SU-DHL-6 (cell line): ENCODE results near the gene NPHP4.

ENCODE experiments used
- EZH2phosphoT487 ChIP-seq: fragments of 200-600 bp; sonication (generic), shearing (Covaris generic); conservative IDR thresholded peaks from 2 replicates; pipeline ENCODE4 v1.6.1; 2018; ENCODE audit warnings: mild to moderate bottlenecking, antibody characterized with exemption, low read length, moderate library complexity, mixed read lengths
- TF ChIP-seq, protein P1 (sequence below): fragments of 200-600 bp; sonication (generic); IDR thresholded peaks from one replicate; pipeline ENCODE4 v1.5.1; 2017; ENCODE audit warnings: antibody characterized with exemption, mild to moderate bottlenecking, low read length, moderate library complexity; ENCODE audit not compliant: insufficient read depth, poor library complexity, severe bottlenecking

GRCh38 chr1:6001992-6002576 lies 9.9 kb upstream of the NPHP4 start:
- TF ChIP-seq, protein P1, sequence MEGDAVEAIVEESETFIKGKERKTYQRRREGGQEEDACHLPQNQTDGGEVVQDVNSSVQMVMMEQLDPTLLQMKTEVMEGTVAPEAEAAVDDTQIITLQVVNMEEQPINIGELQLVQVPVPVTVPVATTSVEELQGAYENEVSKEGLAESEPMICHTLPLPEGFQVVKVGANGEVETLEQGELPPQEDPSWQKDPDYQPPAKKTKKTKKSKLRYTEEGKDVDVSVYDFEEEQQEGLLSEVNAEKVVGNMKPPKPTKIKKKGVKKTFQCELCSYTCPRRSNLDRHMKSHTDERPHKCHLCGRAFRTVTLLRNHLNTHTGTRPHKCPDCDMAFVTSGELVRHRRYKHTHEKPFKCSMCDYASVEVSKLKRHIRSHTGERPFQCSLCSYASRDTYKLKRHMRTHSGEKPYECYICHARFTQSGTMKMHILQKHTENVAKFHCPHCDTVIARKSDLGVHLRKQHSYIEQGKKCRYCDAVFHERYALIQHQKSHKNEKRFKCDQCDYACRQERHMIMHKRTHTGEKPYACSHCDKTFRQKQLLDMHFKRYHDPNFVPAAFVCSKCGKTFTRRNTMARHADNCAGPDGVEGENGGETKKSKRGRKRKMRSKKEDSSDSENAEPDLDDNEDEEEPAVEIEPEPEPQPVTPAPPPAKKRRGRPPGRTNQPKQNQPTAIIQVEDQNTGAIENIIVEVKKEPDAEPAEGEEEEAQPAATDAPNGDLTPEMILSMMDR = no peak
- no peak for TF ChIP-seq EZH2phosphoT487
